SK-N-SH treated with all-trans-retinoic acid at 6 μM for 48 hours (cell line): Measurements from ENCODE around the gene ZNF618.

Experiments used
- PATZ1 ChIP-seq: fragments of 250-450 bp; sonication (Bioruptor Pico); IDR thresholded peaks from 2 replicates; pipeline ENCODE4 v1.8.0; 2020; ENCODE audit warnings: mild to moderate bottlenecking, moderate library complexity, borderline replicate concordance
- TCF4 ChIP-seq: fragments of 250-450 bp; sonication (Bioruptor Pico); IDR thresholded peaks from 2 replicates; pipeline ENCODE4 v1.8.0; 2021; ENCODE audit warnings: mild to moderate bottlenecking, moderate library complexity, borderline replicate concordance

- TF ChIP-seq PATZ1 (CRISPR knock-in tag) (no peak), TCF4 (no peak)
These were observed 71.8 kb downstream of the ZNF618 start for GRCh38 chr9:113947941-113948340.
